DMS 273 (cell line): ENCODE measurements around the gene COL9A1.

ENCODE experiments used
- DNase-seq: peaks from one replicate; lab custom pipeline; 2025; ENCODE audit not compliant: unreplicated experiment; lab: John Stamatoyannopoulos, UW

Gene COL9A1

GRCh38 chr6:70176842-70177550, 125.9 kb downstream of the COL9A1 start:
- no peak for DNase-seq

- no peak for DNase-seq
These were observed 127.1 kb downstream of the COL9A1 start for GRCh38 chr6:70175770-70176169.

GRCh38 chr6:70172252-70172651, 130.6 kb downstream of the COL9A1 start:
- DNase-seq = no peak

GRCh38 chr6:70171236-70171635, 131.6 kb downstream of the COL9A1 start:
- DNase-seq = no peak

GRCh38 chr6:70168681-70169377, 134.1 kb downstream of the COL9A1 start:
- DNase-seq = no peak
